Hepatocyte (in vitro differentiated cells): Measurements from ENCODE around the gene TPPP3. TPM values are rescaled to one million over a fixed set of nuclear protein-coding genes. Genes with fewer than 3 reads are reported as not detected.

Experiments
- DNase-seq: peaks from one replicate; pipeline ENCODE4 v3.0.0-alpha.2; 2016; ENCODE audit warnings: low spot score
- H2AFZ ChIP-seq: fragments of 200-600 bp; sonication (generic); 2 replicates; pipeline ENCODE4 v1.6.0; 2016; ENCODE audit warnings: antibody characterized with exemption, mild to moderate bottlenecking
- H3K27ac ChIP-seq: fragments of 200-600 bp; sonication (generic); 2 replicates; pipeline ENCODE4 v1.5.1; 2016; ENCODE audit warnings: mild to moderate bottlenecking
- H3K27me3 ChIP-seq: fragments of 200-600 bp; sonication (generic); 2 replicates; pipeline ENCODE4 v1.6.1; 2016
- H3K36me3 ChIP-seq: fragments of 200-600 bp; sonication (generic); replicated peaks from 2 replicates; pipeline ENCODE4 v1.5.1; 2016; ENCODE audit warnings: low read depth; ENCODE audit not compliant: insufficient read depth
- H3K4me1 ChIP-seq: fragments of 200-600 bp; sonication (generic); 2 replicates; pipeline ENCODE4 v1.5.1; 2016; ENCODE audit warnings: mild to moderate bottlenecking, moderate library complexity; ENCODE audit not compliant: insufficient read depth
- H3K4me2 ChIP-seq: fragments of 200-600 bp; sonication (generic); 2 replicates; pipeline ENCODE4 v1.6.0; 2016
- H3K4me3 ChIP-seq: fragments of 200-600 bp; sonication (generic); 2 replicates; pipeline ENCODE4 v1.5.1; 2016; ENCODE audit warnings: mild to moderate bottlenecking
- H3K79me2 ChIP-seq: fragments of 200-600 bp; sonication (generic); 2 replicates; pipeline ENCODE4 v1.6.0; 2017; ENCODE audit warnings: mild to moderate bottlenecking
- H3K9me2 ChIP-seq: fragments of 200-600 bp; sonication (generic); replicated peaks from 2 replicates; pipeline ENCODE4 v1.6.0; 2017; ENCODE audit warnings: mild to moderate bottlenecking; ENCODE audit not compliant: insufficient read depth
- H3K9me3 ChIP-seq: fragments of 200-600 bp; sonication (generic); 2 replicates; pipeline ENCODE4 v1.5.1; 2016; ENCODE audit warnings: low read depth, mild to moderate bottlenecking
- H4K20me1 ChIP-seq: fragments of 200-600 bp; sonication (generic); 2 replicates; pipeline ENCODE4 v1.6.0; 2016; ENCODE audit warnings: mild to moderate bottlenecking; ENCODE audit not compliant: insufficient read depth, poor library complexity, severe bottlenecking
- EZH2 ChIP-seq: fragments of 200-600 bp; sonication (generic); IDR thresholded peaks from 2 replicates; pipeline ENCODE4 v1.6.1; 2016; ENCODE audit warnings: antibody characterized with exemption, mild to moderate bottlenecking, borderline replicate concordance
- EZH2phosphoT487 ChIP-seq: fragments of 200-600 bp; sonication (generic); IDR thresholded peaks from one replicate; pipeline ENCODE4 v1.6.1; 2018; ENCODE audit warnings: antibody characterized with exemption, mild to moderate bottlenecking, low read depth, moderate library complexity; ENCODE audit not compliant: unreplicated experiment, severe bottlenecking
- WGBS: methylation state at CpG from one replicate; pipeline ENCODE4 v1.1.6; 2016; ENCODE audit warnings: low lambda C conversion rate; ENCODE audit errors: missing lambda C conversion rate; 5-methylcytosine and 5-hydroxymethylcytosine counted together
- polyA plus RNA-seq: library from polyadenylated mRNA; unstranded; fragments of >200 nt; fragmentation: Nextera tagmentation; extraction: Ambion mirVana; gene quantifications from 2 replicates; pipeline ENCODE4 v1.2.1, GENCODE V29; 2016
- total RNA-seq: library from RNA; depleted of rRNA; stranded (reverse); fragments of >200 nt; gene quantifications from 2 replicates; pipeline ENCODE4 v1.2.3, GENCODE V29; 2014
- TF ChIP-seq, protein P1 (sequence below): fragments of 200-600 bp; sonication (generic); IDR thresholded peaks from 2 replicates; pipeline ENCODE4 v1.5.1; 2016; ENCODE audit warnings: antibody characterized with exemption, mild to moderate bottlenecking; ENCODE audit not compliant: poor library complexity

TPPP3 gene
- total and polyA plus RNA-seq, 2 experiments from 2014 or later = 3.2 to 20.1 TPM

DNA sequence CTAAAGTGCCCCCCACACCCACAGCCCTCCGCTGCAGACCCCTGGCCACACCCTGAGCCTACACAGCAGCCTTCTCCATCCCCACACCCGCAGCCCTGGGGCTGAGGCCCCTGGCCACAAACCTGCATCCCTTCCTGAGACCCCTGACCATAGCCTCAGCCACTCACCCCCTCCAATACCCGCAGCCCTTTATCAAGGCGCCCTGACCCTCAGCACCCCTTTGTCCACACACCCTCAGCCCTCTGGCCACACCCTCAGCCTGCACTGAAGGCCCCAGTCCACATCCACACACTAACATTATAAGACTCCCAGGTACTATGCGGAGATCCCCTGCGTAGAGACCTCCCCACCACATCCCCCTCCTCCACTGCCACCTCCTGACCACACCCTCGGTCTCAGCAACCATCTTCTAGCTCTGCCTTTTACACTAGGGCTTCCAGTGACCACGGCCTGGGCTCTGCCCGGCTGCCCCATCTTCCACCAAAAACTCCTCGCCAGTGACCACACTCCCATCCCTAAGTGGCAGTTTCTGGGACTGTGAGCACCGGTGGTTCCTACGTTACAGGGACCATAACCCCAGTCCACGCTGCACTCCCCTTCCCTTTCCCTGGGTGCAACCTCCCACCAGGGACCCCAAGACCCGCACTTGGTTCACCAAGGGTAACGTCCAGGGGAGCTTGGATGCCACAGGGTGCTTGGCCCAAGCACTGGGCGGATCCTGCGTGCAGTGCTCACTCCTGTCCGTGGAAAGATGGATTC lies 818 bp downstream of the TPPP3 start:
- Histone ChIP-seq H3K36me3 (no peaks in the 10 kb centered on the region), H3K9me3 (no peaks in the 10 kb centered on the region), H3K4me3 (no peak overlapping the region), H3K9me2 (no peaks in the 10 kb centered on the region), H3K27ac (no peak overlapping the region), H3K27me3 (peaks cover 29% of the 10 kb centered on the region), H3K4me2 (peak overlapping the region; percentile 91), H3K79me2 (no peaks in the 10 kb centered on the region), H4K20me1 (no peaks in the 10 kb centered on the region), H2AFZ (no peak overlapping the region), H3K4me1 (peaks cover 24% of the 10 kb centered on the region)
- DNase-seq = no peak
- WGBS = 88% methylated on average over 18 of the region's 18 CpGs
- TF ChIP-seq, protein P1, sequence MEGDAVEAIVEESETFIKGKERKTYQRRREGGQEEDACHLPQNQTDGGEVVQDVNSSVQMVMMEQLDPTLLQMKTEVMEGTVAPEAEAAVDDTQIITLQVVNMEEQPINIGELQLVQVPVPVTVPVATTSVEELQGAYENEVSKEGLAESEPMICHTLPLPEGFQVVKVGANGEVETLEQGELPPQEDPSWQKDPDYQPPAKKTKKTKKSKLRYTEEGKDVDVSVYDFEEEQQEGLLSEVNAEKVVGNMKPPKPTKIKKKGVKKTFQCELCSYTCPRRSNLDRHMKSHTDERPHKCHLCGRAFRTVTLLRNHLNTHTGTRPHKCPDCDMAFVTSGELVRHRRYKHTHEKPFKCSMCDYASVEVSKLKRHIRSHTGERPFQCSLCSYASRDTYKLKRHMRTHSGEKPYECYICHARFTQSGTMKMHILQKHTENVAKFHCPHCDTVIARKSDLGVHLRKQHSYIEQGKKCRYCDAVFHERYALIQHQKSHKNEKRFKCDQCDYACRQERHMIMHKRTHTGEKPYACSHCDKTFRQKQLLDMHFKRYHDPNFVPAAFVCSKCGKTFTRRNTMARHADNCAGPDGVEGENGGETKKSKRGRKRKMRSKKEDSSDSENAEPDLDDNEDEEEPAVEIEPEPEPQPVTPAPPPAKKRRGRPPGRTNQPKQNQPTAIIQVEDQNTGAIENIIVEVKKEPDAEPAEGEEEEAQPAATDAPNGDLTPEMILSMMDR = no peak
- TF ChIP-seq EZH2phosphoT487 = no peak
- no peak for TF ChIP-seq EZH2

GRCh38 chr16:67391424-67392300 lies 1.6 kb downstream of the TPPP3 start:
- H3K4me1 ChIP-seq = peaks cover 19% of the 10 kb centered on the region
- H3K4me3 ChIP-seq = no peak overlapping the region
- no peaks in the 10 kb centered on the region for H3K79me2 ChIP-seq
- peaks cover 29% of the 10 kb centered on the region for H3K27me3 ChIP-seq
- TF ChIP-seq EZH2phosphoT487 (no peak), EZH2 (no peak)
- TF ChIP-seq, protein P1 = no peak
- no peaks in the 10 kb centered on the region for H3K9me2 ChIP-seq
- 92% methylated on average over 12 of the region's 15 CpGs for WGBS
- H4K20me1 ChIP-seq = no peaks in the 10 kb centered on the region
- no peak overlapping the region for H3K27ac ChIP-seq
- H2AFZ ChIP-seq = no peak overlapping the region
- H3K9me3 ChIP-seq = no peaks in the 10 kb centered on the region
- H3K4me2 ChIP-seq = no peak overlapping the region
- no peaks in the 10 kb centered on the region for H3K36me3 ChIP-seq
- no peak for DNase-seq

- H2AFZ ChIP-seq = no peak overlapping the region
- TF ChIP-seq, protein P1 = no peak
- TF ChIP-seq EZH2 (no peak), EZH2phosphoT487 (no peak)
- H3K4me3 ChIP-seq = no peak overlapping the region
- H3K9me3 ChIP-seq = no peaks in the 10 kb centered on the region
- H3K79me2 ChIP-seq = no peaks in the 10 kb centered on the region
- H3K36me3 ChIP-seq = no peaks in the 10 kb centered on the region
- no peaks in the 10 kb centered on the region for H4K20me1 ChIP-seq
- WGBS = 96% methylated on average over 11 of the region's 11 CpGs
- H3K9me2 ChIP-seq = no peaks in the 10 kb centered on the region
- H3K4me1 ChIP-seq = peaks cover 15% of the 10 kb centered on the region
- no peak overlapping the region for H3K4me2 ChIP-seq
- no peak for DNase-seq
- H3K27me3 ChIP-seq = peaks cover 29% of the 10 kb centered on the region
- no peak overlapping the region for H3K27ac ChIP-seq
These were observed 2.4 kb downstream of the TPPP3 start for GRCh38 chr16:67390816-67391423.
